Measurements from ENCODE around the gene RBSN.

The RBSN gene

DNA sequence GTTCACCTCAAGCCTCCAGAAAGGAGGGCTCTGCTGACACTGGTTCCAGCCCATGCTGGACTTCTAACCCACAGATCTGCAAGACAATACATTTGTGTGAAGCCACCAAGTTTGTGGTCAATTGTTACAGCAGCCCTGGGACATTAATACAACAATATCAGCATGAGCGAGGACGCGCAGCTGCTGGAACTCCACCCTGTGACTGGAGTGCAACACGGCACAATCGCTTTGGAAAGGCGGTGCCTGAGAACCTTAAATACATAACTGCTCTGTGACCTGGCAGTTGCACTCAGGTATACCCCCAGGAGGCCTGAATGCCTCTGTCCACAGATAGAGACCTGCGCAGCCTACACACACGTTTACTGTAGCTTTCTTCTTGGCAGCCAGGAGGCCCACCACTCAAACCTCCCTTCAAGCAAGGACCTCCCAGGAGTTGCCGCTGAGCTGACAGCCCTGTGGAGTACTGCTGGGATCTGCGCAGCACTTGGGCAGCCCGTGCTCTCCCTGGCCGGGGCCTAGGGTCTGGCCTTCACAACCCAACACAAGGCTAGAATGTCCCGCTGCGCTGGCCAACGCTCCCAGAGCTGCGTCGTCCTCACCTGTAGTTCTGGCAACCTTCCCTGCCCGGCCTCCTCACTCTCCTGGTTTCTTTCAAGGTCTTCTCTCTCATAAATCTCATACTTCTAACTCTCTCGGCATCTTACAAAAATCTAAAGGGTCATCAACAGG, 42.1 kb downstream of the RBSN start:
- DNase-seq (ENCODE audit: low read depth) = no peak

DNA sequence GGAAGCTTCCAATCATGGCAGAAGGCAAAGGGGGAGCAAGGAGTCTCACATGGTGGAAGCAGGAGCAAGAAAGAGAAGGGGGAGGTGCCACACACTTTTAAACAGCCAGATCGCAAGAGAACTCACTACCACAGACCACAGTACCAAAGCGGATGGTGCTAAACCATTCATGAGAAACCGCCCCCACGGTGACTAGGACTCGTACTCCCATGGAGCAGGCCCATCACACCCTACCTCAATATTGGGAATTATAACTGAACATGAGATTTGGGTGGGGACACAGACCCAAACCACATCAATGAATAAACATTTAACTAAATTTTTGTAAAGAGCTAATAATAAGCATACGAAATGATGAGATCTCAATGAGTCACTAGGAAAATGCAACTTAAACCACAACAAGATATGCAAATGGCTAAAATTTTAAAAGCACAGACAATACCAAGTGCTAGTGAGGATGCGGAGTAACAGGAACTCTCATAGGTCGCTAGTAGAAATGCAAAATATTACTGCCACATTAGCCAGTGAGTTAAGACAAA, 43.9 kb downstream of the RBSN start:
- peak; percentile 47 for DNase-seq (ENCODE audit: low read depth)

DNA sequence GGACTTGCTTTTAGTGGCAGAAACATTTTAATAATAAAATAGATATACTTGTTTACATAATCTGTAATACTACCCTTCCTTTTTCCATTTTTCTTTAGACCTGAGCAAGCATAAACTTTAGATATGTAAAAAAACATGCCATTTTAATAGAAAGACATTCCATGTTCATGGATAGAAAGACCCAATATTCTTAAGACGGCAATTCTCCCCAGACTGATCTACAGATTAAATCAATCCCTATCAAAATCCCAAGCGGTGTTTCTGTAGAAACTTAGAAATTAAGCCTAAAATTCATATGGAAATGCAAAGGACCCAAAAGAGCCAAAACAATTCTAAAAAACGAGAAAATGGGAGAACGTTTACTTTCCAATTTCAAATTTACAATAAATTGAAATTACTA, 45.4 kb downstream of the RBSN start:
- DNase-seq (ENCODE audit: low read depth) = no peak

DNA sequence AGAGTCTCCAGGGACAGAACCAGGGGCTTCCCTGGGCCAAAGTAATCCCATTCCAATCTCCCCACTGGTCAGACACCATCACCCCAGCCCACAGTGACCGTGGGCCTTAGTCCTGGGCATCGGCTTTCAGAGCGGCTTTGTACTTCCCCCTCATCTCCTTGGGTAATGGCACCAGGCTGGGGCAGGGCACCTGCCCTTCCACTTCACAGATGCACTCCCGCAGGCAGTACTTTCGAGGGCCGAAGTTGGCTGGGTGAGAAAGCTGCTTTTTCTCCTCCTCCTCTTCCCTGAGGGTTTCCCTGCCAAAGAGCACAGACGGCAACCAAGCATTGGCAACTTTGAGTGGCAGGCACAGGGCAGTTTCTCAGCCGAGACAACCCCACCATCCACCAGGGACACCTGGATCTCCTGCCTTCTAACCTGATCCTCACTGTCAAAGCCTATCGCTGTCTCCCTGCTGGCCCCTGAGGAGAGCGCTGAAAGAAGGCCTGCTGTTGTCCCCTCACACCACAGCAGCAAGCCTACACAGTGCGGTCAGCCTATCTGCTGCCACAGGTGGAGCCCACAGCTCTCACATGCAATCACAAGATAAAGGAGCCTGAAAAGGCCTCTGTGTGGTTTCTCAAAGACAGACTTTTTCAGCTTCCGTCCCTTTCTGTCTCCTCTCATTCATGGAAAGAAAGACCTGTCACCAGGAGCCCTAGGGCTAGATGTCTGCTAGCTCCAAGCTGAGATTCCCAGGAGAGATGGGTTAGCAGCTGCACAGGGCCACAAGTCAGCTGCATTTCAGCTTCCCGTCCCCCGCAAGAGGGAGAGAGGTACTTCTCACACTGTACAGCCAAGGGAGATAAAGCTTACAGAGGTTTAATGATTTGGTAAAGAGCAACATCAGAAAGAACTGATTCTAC, 46.4 kb downstream of the RBSN start:
- no peak for DNase-seq (ENCODE audit: low read depth)

DNA sequence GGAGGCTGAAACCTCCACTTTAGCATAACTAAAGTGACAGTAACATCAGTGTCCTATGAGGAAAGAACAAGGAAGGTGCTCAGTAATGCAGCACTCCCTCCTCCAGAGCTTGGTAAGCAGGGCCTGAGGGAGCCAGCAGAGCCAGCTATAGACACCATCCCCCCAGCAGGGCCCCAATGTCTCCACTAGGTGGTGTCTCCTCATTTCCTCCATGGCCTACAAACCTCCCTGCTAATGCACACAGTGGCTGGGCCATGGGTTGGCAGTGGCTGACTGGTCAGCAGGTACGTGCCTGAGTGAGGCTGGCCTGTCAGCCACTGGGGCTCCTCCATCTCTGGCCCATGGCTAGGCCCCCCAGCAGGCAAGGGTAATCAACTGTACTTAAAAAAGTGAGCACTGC, 47.4 kb downstream of the RBSN start:
- DNase-seq (ENCODE audit: low read depth) = peak; percentile 30

DNA sequence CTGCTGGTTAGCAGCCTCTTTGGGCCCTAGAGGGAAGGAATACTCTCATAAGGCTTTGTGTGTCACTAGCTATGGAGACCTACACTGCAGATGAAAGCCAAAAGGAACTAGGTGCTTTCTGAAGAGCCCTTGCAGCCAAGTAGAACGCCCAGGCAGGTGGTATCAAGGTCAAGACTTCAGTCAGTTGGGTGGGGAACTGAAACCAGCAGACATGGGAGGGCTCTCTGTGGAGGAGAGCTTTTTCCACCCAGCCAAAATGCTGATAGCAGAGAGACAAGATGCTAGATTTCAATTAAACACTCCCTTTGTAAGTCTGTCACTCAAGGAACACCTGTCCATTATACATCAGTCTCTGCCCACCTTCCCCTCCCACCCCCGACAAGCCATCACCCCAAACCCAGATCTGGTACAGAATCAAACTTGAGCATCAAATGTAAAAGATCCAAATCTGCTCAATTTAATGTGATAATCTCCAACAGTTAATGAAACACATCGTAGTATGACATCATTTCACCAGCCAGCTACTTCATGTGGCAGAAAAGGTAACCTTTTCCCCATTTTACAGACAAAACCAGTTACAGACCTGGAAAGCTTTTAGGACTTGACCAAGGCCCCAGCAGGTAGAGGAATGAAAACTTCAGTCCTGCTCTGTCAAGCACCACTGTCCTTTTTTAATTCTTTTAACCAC, 48.4 kb downstream of the RBSN start:
- DNase-seq (ENCODE audit: low read depth) = no peak

DNA sequence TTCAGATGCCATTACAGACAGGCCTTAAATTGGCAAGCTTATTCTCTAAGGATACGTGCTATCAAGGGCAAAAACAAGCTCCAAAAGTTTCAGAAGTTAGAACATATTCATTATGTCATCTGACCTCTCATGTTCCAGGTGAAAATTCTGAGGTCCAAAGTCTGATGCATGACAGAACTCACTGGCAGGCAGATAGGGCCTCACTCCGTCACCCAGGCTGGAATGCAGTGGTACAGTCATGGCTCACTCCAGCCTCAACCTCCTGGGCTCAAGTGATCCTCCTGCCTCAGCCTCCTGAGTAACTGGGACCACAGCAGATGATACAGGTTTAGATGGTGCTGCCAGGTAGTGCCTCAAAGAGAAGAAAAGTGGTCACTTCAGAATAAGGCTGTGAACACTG, 49.4 kb downstream of the RBSN start:
- DNase-seq (ENCODE audit: low read depth) = no peak

DNA sequence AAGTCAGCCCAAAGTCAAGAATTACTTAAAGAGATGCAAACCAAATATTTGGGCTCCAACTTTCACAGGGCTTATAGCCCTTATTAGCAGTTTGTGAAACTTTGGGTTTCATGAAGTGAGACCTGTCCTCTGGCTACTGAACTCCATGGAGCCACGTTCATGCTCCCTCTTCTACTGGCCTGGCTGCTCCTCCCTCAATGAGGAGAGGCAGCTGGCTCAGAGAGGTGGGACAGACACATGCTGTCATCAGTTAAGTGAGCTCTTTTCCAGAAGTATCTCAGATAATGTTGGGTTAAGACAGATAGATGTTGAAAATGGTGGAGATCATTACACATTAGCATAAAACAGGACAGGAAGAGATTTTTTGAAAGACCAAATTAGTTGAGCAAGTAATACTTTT, 53.3 kb downstream of the RBSN start:
- DNase-seq (ENCODE audit: low read depth) = no peak

DNA sequence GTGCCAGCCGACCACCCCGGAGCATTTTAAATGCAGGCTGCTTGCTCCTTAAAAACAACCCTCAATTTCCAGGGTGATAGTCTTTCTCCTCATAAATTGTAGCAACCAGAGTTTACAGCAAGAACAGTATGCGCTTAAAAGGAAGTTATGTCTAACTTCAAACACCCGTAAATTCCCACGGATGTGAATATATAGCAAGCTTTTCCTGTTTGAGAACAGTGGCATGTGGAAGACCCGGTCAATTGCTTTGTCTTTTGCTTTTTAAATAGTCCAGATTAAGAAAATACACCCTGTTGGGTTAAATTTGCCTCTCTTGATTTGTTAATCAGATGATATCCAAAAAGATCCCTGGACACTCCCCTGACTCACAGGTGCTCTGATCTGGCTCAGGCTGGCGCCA, 54.6 kb downstream of the RBSN start:
- no peak for DNase-seq (ENCODE audit: low read depth)

DNA sequence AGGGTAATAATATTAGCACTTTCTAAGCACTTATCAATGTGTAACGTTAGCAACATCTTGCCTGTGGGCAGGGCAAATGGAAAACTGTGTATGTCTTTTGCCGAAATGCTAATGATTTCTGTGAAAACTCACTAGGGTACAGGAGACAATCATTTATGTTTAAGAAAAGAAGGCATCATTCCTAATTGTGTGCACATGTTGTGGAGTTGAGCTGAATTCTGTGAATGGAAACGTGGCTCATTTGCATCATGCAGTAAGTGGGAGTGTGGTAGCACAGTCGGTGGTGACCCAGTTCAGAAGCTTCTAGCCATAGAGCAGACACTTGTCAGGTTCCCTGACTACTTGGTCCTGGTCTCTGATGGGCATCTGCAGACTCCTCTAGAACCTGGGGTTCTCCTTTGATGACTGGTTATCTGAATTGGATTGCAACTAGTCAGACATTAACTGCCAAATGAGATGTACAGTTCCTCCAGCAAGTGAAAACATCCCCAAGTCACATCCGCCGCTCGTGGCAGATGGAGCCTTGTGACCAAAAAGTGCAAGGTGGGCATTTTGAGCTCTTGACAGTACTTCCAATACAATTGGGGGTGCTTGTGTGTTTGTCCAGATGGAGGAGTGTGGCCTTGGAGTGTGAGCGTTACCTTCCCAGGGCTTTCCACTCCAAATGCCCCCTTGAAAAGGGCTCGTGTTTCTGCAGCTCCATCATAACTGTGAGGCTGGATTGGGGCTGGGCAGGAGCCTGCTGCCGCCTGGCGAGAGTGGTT, 55.4 kb downstream of the RBSN start:
- DNase-seq (ENCODE audit: low read depth) = no peak

DNA sequence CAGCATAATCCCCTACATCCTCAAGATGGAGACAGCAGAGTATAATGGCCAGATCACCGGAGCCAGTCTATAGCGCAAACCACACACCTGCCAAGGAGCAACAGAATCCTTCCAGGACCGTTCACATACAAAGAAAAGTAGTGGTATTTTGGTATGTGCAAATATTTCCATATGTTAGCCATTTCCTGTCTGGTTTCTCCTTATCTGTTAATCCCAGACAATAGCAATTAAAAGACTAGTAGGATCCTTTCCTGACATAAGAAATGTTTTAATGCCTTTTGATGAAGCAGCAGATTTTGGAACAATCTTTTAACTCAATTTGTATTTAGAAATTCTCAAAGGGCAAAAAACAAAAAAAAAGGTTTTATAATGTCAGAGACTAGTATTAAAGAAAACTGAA, 56.0 kb downstream of the RBSN start:
- DNase-seq (ENCODE audit: low read depth) = no peak

DNA sequence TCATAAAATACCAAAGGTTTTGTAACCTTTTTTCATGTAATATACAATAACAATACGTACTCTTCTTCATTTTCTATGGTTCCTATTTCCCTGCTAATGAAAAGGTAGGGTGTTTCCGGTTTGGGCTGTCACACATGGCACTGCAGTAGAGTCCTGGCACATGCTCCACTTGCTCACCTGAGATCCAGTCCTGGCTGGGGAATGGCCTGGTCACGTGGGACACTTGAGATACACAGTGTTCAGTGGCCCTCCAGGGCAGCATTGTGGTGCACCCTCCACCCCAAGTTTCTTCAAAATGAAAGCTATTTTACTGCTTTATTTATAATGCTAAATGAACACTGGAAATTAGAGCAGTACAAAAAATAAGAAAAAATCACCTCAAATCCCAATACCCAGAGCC, 57.0 kb downstream of the RBSN start:
- DNase-seq (ENCODE audit: low read depth) = no peak

DNA sequence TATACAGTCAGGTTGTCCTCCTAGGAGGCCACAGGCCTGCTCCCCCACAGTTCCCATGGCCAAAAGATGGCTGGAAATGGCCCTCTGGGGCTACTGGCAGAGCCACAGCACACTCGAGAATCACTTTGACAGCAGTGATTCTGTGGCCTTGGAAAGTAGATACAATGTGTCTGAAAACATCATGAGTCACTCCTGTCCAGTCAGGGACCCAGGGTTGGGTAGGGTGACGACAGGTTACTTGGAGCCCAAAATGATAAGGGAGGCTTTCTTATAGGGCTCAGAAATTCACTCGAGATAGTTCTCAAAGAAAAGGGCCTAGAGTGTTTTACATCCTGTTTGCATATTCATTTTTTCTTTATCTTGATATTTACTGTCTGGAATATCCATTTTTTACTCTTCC, 58.1 kb downstream of the RBSN start:
- no peak for DNase-seq (ENCODE audit: low read depth)

DNA sequence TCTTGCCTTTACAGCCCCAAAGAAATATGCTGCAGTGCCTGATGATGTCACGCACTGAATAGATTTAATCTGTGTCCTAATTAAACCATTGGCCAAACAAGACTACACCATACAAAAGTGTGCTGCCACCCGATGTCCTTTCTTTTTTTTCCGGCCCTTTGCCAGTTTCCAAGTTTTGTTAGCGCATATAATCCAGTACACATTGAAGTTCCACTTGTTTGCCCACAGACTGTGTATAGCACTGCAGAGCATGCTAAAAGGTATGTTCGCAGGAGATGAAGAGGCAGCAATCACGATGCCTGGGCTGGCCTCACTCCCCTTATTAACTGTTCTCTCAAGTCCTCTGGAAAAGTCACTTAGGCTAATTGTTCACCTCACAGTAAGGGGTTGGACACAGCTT, 60.6 kb downstream of the RBSN start:
- no peak for DNase-seq (ENCODE audit: low read depth)

DNA sequence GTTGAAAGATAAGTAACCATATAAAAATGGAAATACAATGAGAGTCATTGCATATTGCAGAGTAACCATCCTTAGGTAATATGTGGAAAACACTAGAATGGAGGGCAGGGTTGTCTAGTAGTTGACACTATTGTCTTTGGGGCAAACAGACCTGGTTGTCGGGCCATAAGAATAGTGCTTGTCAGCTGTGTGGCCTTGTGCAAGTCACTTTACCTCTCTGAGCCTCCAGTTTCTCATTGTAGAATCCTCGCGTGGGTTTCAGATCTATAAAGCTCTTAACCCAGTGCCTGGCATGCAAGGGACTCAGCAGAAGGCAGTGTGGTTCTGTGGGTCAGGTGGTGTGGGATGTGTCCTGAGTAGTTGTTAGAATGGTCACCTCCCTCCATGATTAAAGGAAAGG, 65.8 kb downstream of the RBSN start:
- no peak for DNase-seq (ENCODE audit: low read depth)

DNA sequence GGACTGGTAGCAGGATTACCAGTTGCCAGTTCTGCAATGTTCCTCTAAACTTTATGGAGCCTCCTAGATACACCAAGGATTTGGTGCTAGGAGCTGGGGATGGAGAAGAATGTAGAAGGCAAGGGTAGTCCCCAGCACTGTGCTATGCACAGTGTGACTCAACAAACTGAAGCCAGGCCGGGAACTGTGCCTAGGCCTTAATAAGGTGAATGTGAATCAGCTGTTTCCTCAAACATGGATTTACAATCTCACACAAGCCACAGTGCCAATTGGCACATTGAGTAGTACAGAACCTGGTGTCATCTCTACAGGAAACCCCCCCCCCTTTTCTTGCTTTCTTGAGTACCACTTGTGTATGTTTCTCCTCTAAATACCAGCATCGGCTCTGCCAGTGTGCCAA, 66.3 kb downstream of the RBSN start:
- no peak for DNase-seq (ENCODE audit: low read depth)

DNA sequence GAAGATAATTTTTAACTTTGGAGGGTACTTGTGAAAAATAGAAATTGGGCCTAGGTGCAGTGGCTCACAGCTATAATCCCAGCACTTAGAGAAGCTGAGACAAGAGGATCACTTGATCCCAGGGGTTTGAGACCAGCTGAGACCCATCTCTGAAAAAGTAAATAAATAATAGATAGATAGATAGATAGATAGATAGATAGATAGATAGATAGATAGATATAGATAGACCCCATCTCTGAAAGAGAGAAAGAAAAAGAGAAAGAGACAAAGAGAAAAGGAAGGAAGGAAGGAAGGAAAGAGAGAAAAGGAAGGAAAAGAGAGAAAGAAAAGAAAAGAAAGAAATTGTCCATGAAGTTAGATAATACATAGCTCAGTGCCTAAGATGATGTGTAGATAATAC, 69.3 kb downstream of the RBSN start:
- no peak for DNase-seq (ENCODE audit: low read depth)

DNA sequence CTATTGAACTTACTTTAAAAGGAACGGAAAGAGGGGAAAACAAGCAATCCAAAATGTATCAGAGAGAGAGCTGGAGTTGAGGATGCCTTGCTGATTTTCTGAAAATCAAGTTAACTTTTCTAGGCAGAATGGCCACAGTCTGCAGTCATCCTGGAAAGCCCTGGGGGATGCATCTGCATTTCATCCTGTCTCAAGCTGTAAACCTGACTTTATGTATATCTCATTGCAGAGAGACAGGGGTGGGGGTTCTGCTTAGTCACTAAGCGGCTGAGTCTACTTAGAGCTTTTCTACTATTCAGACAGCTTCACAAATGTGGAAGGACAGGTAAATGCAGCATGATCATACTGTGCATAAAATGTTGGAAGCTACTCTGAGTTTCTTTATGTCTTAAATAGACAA, 75.2 kb downstream of the RBSN start:
- no peak for DNase-seq (ENCODE audit: low read depth)

DNA sequence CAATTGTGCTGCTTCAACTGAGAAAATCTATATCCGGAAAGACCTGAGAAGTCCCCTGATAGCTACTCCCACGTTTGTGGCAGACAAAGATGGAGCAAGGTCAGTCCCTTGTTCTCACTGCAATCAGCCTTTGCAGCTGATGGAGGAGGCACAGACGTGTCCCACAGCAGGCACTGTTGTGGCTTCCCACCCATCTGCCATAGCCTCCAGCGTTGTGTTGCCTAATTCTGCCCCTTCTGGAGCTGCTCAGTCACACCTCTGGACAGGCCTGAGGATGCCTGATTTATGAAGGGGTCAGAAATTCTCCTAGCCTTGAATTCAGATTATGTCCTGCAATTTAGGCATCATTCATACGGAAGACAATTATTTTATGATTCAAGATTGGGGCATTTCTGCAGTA, 75.7 kb downstream of the RBSN start:
- no peak for DNase-seq (ENCODE audit: low read depth)
